ENCODE data around the gene SEMA3B.

- TF ChIP-seq, protein P1, sequence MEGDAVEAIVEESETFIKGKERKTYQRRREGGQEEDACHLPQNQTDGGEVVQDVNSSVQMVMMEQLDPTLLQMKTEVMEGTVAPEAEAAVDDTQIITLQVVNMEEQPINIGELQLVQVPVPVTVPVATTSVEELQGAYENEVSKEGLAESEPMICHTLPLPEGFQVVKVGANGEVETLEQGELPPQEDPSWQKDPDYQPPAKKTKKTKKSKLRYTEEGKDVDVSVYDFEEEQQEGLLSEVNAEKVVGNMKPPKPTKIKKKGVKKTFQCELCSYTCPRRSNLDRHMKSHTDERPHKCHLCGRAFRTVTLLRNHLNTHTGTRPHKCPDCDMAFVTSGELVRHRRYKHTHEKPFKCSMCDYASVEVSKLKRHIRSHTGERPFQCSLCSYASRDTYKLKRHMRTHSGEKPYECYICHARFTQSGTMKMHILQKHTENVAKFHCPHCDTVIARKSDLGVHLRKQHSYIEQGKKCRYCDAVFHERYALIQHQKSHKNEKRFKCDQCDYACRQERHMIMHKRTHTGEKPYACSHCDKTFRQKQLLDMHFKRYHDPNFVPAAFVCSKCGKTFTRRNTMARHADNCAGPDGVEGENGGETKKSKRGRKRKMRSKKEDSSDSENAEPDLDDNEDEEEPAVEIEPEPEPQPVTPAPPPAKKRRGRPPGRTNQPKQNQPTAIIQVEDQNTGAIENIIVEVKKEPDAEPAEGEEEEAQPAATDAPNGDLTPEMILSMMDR (IDR thresholded peaks at IDR 0.05): no peak
- no peak for TF ChIP-seq POLR2A (IDR thresholded peaks at IDR 0.05)
Observed at GRCh38 chr3:50262778-50263177, 6.2 kb upstream of the SEMA3B start.
